SK-N-MC (cell line): Measurements from ENCODE around the gene PEPD.

Experiments
- EZH2 ChIP-seq: fragments of 200-600 bp; sonication (generic); IDR thresholded peaks from one replicate; pipeline ENCODE4 v1.6.1; 2017; ENCODE audit warnings: antibody characterized with exemption
- FOXP2 ChIP-seq: optimal IDR thresholded peaks from 2 replicates; pipeline ENCODE3; 2011; ENCODE audit warnings: mild to moderate bottlenecking, moderate library complexity; ENCODE audit not compliant: insufficient read depth; ENCODE audit errors: extremely low read length, control extremely low read depth
- POLR2AphosphoS5 ChIP-seq: IDR thresholded peaks from 2 replicates; pipeline ENCODE4 v1.6.1; 2012; ENCODE audit warnings: mild to moderate bottlenecking, low read depth, low read length, borderline replicate concordance

DNA sequence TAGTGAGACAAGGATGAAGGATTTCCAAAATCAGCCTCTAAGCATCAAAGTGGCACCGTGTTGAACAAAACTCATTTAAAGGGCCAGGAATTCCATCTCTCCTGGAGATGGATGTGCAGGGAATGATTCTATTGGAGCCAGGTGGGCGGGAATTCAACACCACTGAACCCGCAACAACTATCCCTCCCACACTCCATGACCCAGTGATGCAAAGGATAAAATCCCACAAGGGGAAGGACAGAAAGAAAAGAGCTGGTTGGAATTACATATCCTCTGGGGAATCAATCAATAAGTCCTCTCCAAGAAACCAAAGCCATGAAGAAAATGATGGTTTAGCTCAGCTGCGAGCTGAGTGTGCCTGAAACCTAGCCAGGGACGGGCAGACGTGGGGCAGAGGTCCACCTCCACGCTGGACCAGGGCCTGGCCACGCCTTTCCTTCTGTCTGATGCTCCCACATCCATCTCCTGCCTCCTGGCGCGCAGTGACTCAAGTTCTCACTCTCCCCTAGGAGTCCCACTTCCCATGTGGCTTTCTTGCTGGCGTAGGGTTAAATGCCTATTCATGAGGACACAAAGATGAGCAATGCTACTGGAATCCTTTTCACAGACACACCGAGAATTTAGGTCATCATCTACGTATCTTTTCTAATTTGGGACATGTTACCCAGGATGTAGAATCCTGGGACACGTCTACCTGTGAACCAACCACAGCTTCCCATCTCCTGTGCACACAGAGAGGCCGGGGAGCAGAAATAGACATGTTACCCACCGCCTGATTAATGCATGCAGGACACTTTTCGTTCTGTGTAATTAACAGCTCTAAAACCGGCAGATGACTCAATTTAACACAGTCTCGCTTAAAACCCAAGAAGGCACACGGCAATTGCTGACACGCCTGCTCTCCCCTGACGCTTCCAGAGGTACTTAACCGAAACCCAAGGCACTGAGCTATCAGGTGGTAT, 48.6 kb downstream of the PEPD start:
- TF ChIP-seq EZH2 (no peak), POLR2AphosphoS5 (no peak), FOXP2 (no peak)
